H1 (cell line): ENCODE results near the gene FBXL17. TPM values are rescaled to one million over a fixed set of nuclear protein-coding genes. Genes with fewer than 3 reads are reported as not detected.

Experiments
- CTCF ChIA-PET: fragments of 300-600 bp; sonication (Branson Sonifier 250); formaldehyde crosslinking; loops from one replicate; lab custom pipeline; 2021; ENCODE audit not compliant: partially characterized antibody; lab: Charles Lee
- POLR2A ChIA-PET: fragments of 300-600 bp; sonication (Branson Sonifier 250); formaldehyde crosslinking; loops from one replicate; lab custom pipeline; 2021; ENCODE audit warnings: inconsistent platforms; ENCODE audit not compliant: partially characterized antibody; lab: Charles Lee
- DNase-seq, 2 experiments: peaks; one replicate each; pipeline versions ENCODE4 v3.0.0 to v3.0.0-alpha.2; 2010 to 2022; ENCODE audit warnings: low spot score in 2 of 2, low read depth in 1 of 2, mixed read lengths in 1 of 2
- FAIRE-seq: peaks from 2 replicates; lab custom pipeline; 2011; peaks lifted over from hg19 to GRCh38; lab: Jason Lieb, UNC
- H2AFZ ChIP-seq: 2 replicates; pipeline ENCODE4 v1.8.1; 2012; ENCODE audit warnings: low read length, inconsistent platforms
- H2AK5ac ChIP-seq: 2 replicates; pipeline ENCODE4 v1.6.1; 2013; ENCODE audit warnings: low read depth, low read length
- H2BK120ac ChIP-seq: replicated peaks from 2 replicates; pipeline ENCODE3; 2013; ENCODE audit warnings: low read depth, low read length, inconsistent platforms
- H2BK12ac ChIP-seq: 2 replicates; pipeline ENCODE4 v1.6.1; 2013; ENCODE audit warnings: low read depth, low read length
- H2BK15ac ChIP-seq: 2 replicates; pipeline ENCODE4 v1.6.1; 2013; ENCODE audit warnings: low read length
- H2BK20ac ChIP-seq: 2 replicates; pipeline ENCODE4 v1.6.1; 2013; ENCODE audit warnings: low read length
- H2BK5ac ChIP-seq: 2 replicates; pipeline ENCODE4 v1.6.1; 2013; ENCODE audit warnings: low read depth, low read length
- H3K14ac ChIP-seq: 2 replicates; pipeline ENCODE4 v1.6.1; 2013; ENCODE audit warnings: inconsistent platforms; ENCODE audit not compliant: insufficient read length
- H3K18ac ChIP-seq: 2 replicates; pipeline ENCODE4 v1.6.1; 2013; ENCODE audit warnings: low read length; ENCODE audit errors: extremely low read depth
- H3K23ac ChIP-seq: 2 replicates; pipeline ENCODE4 v1.6.1; 2013; ENCODE audit warnings: inconsistent platforms; ENCODE audit not compliant: insufficient read length
- H3K23me2 ChIP-seq: 2 replicates; pipeline ENCODE4 v1.6.1; 2013; ENCODE audit warnings: low read depth, low read length
- H3K27ac ChIP-seq: 2 replicates; pipeline ENCODE4 v1.6.1; 2011; ENCODE audit warnings: low read depth, low read length, inconsistent platforms
- H3K27me3 ChIP-seq, 4 experiments: replicated peaks in 1 of 4; 1 replicate in 1 of 4; 2 replicates in 3 of 4; pipeline versions ENCODE4 v1.6.1 to v1.8.1; 2011 to 2013; ENCODE audit warnings: low read length in 3 of 4, mild to moderate bottlenecking in 3 of 4, inconsistent platforms in 2 of 4, mixed read lengths in 2 of 4, moderate library complexity in 1 of 4; ENCODE audit not compliant: control insufficient read depth in 3 of 4, insufficient read depth in 3 of 4; ENCODE audit errors: extremely low read depth in 1 of 4
- H3K36me3 ChIP-seq, 4 experiments: 2 replicates each; pipeline versions ENCODE4 v1.6.1 to v1.8.1; 2011 to 2013; ENCODE audit warnings: mild to moderate bottlenecking in 4 of 4, low read length in 3 of 4, moderate library complexity in 2 of 4, control low read depth in 1 of 4, inconsistent platforms in 1 of 4; ENCODE audit not compliant: insufficient read depth in 4 of 4, control insufficient read depth in 2 of 4
- H3K4ac ChIP-seq: replicated peaks from 2 replicates; pipeline ENCODE3; 2013; ENCODE audit warnings: low read length, low read depth, mixed read lengths, inconsistent platforms; ENCODE audit not compliant: insufficient read length
- H3K4me1 ChIP-seq, 4 experiments: replicated peaks in 1 of 4; 1 replicate in 1 of 4; 2 replicates in 3 of 4; pipeline versions ENCODE4 v1.6.1 to v1.8.1; 2011 to 2013; ENCODE audit warnings: low read length in 3 of 4, inconsistent platforms in 2 of 4, mixed read lengths in 1 of 4; ENCODE audit not compliant: insufficient read depth in 4 of 4, control insufficient read depth in 3 of 4
- H3K4me2 ChIP-seq, 2 experiments: 2 replicates each; pipeline versions ENCODE4 v1.6.1 to v1.8.1; 2011 to 2013; ENCODE audit warnings: low read depth in 2 of 2, low read length in 2 of 2, control low read depth in 1 of 2, inconsistent platforms in 1 of 2, mild to moderate bottlenecking in 1 of 2; ENCODE audit not compliant: insufficient read depth in 1 of 2
- H3K4me3 ChIP-seq, 4 experiments: fragments of 200-600, 300-600 bp in 1 of 4; sonication (generic), shearing (Covaris generic), sonication (Bioruptor Twin) in 1 of 4; 2 replicates each; pipeline versions ENCODE4 v1.5.1 to v1.8.1; 2011 to 2016; ENCODE audit warnings: low read length in 4 of 4, low read depth in 3 of 4, control low read depth in 2 of 4, inconsistent platforms in 2 of 4, mild to moderate bottlenecking in 2 of 4, mixed read lengths in 1 of 4, moderate library complexity in 1 of 4; ENCODE audit not compliant: insufficient read depth in 2 of 4; ENCODE audit errors: extremely low read depth in 1 of 4
- H3K56ac ChIP-seq: replicated peaks from 2 replicates; pipeline ENCODE3; 2013; ENCODE audit warnings: low read depth, mild to moderate bottlenecking, mixed read lengths, low read length, inconsistent platforms; ENCODE audit not compliant: insufficient read length
- H3K79me1 ChIP-seq: 2 replicates; pipeline ENCODE4 v1.6.1; 2013; ENCODE audit warnings: low read depth, low read length, control low read depth
- H3K79me2 ChIP-seq, 2 experiments: 2 replicates each; pipeline versions ENCODE4 v1.6.1 to v1.8.1; 2012 to 2013; ENCODE audit warnings: low read length in 2 of 2, mild to moderate bottlenecking in 2 of 2, inconsistent platforms in 1 of 2; ENCODE audit not compliant: insufficient read depth in 2 of 2, control insufficient read depth in 1 of 2
- H3K9ac ChIP-seq, 4 experiments: replicated peaks in 1 of 4; 1 replicate in 1 of 4; 2 replicates in 3 of 4; pipeline versions ENCODE4 v1.6.1 to v1.8.1; 2011 to 2013; ENCODE audit warnings: low read depth in 3 of 4, low read length in 3 of 4, control low read depth in 2 of 4, mild to moderate bottlenecking in 2 of 4, moderate library complexity in 2 of 4, inconsistent platforms in 1 of 4; ENCODE audit errors: extremely low read depth in 1 of 4
- H3K9me3 ChIP-seq, 2 experiments: 2 replicates each; pipeline versions ENCODE4 v1.6.1 to v1.8.1; 2012 to 2013; ENCODE audit warnings: mild to moderate bottlenecking in 2 of 2, moderate library complexity in 2 of 2, control low read depth in 1 of 2, inconsistent platforms in 1 of 2, low read depth in 1 of 2, low read length in 1 of 2, mixed read lengths in 1 of 2; ENCODE audit not compliant: insufficient read depth in 2 of 2
- H4K20me1 ChIP-seq, 2 experiments: replicated peaks in 1 of 2; 2 replicates each; pipeline versions ENCODE3 to v1.8.1; 2011 to 2013; ENCODE audit warnings: inconsistent platforms in 2 of 2, low read length in 2 of 2, mild to moderate bottlenecking in 1 of 2; ENCODE audit not compliant: insufficient read depth in 2 of 2, control insufficient read depth in 1 of 2
- H4K5ac ChIP-seq: 2 replicates; pipeline ENCODE4 v1.6.1; 2013; ENCODE audit warnings: low read length, low read depth, mixed read lengths, inconsistent platforms; ENCODE audit not compliant: insufficient read length
- H4K8ac ChIP-seq: 2 replicates; pipeline ENCODE4 v1.8.0; 2013; ENCODE audit warnings: mild to moderate bottlenecking, moderate library complexity, low read length, inconsistent platforms; ENCODE audit not compliant: insufficient read depth; ENCODE audit errors: extremely low read depth
- H4K91ac ChIP-seq: replicated peaks from 2 replicates; pipeline ENCODE3; 2013; ENCODE audit warnings: low read length, mixed read lengths, inconsistent platforms; ENCODE audit not compliant: insufficient read length
- BACH1 ChIP-seq: IDR thresholded peaks from 2 replicates; pipeline ENCODE4 v1.6.1; 2012; ENCODE audit warnings: low read length, improper control_type of control experiment
- CBX8 ChIP-seq: fragments of 300-800, 300-1000 bp; sonication (generic); IDR thresholded peaks from 2 replicates; pipeline ENCODE4 v1.7.1; 2016; ENCODE audit warnings: low read depth, low read length, borderline replicate concordance
- CHD1 ChIP-seq: IDR thresholded peaks from 2 replicates; pipeline ENCODE4 v1.6.1; 2012; ENCODE audit warnings: low read depth, low read length, improper control_type of control experiment
- CREB1 ChIP-seq: IDR thresholded peaks from 2 replicates; pipeline ENCODE4 v1.6.1; 2012; ENCODE audit warnings: inconsistent platforms
- GABPA ChIP-seq: IDR thresholded peaks from 2 replicates; pipeline ENCODE4 v1.6.1; 2011; ENCODE audit warnings: mild to moderate bottlenecking, low read length, moderate library complexity, borderline replicate concordance; ENCODE audit not compliant: insufficient read depth
- HDAC2 ChIP-seq, 2 experiments: fragments of 300-600 bp in 1 of 2; sonication (generic) in 1 of 2; IDR thresholded peaks; 2 replicates each; pipeline ENCODE4 v1.6.1; 2011 to 2012; ENCODE audit warnings: low read depth in 2 of 2, low read length in 2 of 2, mild to moderate bottlenecking in 2 of 2, moderate library complexity in 2 of 2, borderline replicate concordance in 1 of 2, inconsistent platforms in 1 of 2
- JUN ChIP-seq: IDR thresholded peaks from 2 replicates; pipeline ENCODE4 v1.6.1; 2011; ENCODE audit warnings: low read depth, mild to moderate bottlenecking, improper control_type of control experiment, low read length
- JUND ChIP-seq: IDR thresholded peaks from 2 replicates; pipeline ENCODE4 v1.6.1; 2011; ENCODE audit warnings: mild to moderate bottlenecking, improper control_type of control experiment, low read length
- KDM4A ChIP-seq: IDR thresholded peaks from one replicate; pipeline ENCODE4 v1.7.1; 2012; ENCODE audit warnings: low read depth, mild to moderate bottlenecking, moderate library complexity, low read length, inconsistent platforms; ENCODE audit not compliant: severe bottlenecking
- MAFK ChIP-seq: IDR thresholded peaks from 2 replicates; pipeline ENCODE4 v1.6.1; 2012; ENCODE audit warnings: low read depth, mild to moderate bottlenecking, improper control_type of control experiment, low read length
- TCF12 ChIP-seq: IDR thresholded peaks from 2 replicates; pipeline ENCODE4 v1.6.1; 2011; ENCODE audit warnings: low read depth, mild to moderate bottlenecking, low read length
- TEAD4 ChIP-seq: IDR thresholded peaks from 2 replicates; pipeline ENCODE4 v1.6.1; 2012; ENCODE audit warnings: low read depth, low read length, inconsistent platforms, mixed read lengths
- polyA plus RNA-seq, 7 experiments: library from polyadenylated mRNA; depleted of rRNA in 3 of 7; stranded (reverse) in 5 of 7; unstranded in 2 of 7; fragments of >200 nt in 5 of 7; fragments of 200-250 nt in 2 of 7; gene quantifications; 1 replicate in 5 of 7; 2 replicates in 1 of 7; 4 replicates in 1 of 7; pipeline versions ENCODE4 v1.2.1 to v1.2.3, GENCODE V29; 2011 to 2013; ENCODE audit warnings: missing spikeins in 2 of 7, mixed read lengths in 2 of 7
- total RNA-seq: library from RNA; stranded (reverse); fragmentation: NEBNext Ultra II Directional; extraction: Animal tissue kit (Norgen Biotek cat#: 25700); gene quantifications from 2 replicates; pipeline ENCODE4 v1.2.1, GENCODE V29; 2021

The FBXL17 gene
- total and polyA plus RNA-seq, 2 of the 8 experiments (the other 6 are each of a cell fraction or from before 2014, with no cell fraction given): 0.35 to 4.3 TPM

DNA sequence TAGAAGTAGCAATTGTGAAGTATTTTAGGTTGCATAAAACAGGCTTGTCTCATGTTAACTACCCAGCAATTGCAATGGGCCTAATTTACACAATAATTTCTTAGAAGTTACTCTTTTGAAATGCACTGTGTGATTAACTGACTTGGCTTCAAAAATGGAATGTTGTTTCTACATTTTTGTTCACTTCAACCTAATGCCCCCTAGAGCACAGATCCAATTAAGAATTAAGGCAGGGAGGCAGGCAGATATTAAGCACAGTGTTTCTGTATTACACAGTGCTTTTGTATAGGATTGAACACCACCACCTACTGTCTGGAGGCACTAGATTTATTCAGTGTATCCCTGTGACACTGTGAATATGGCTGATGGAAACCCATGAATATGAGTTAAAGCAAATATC lies 302.1 kb downstream of the FBXL17 start:
- H2BK5ac ChIP-seq: peak overlapping the region; percentile 9; the same call in 1 of the 2 replicates
- H3K9ac ChIP-seq: no peak overlapping the region
- ChIA-PET CTCF (no interaction called here), POLR2A (no interaction called here)
- no peak overlapping the region for H4K8ac ChIP-seq
- H4K91ac ChIP-seq: no peak overlapping the region
- TF ChIP-seq MAFK: no peak
- no peak for TF ChIP-seq JUND
- TF ChIP-seq CHD1: no peak
- TF ChIP-seq GABPA: no peak
- TF ChIP-seq CBX8: no peak
- no peak for TF ChIP-seq CREB1
- TF ChIP-seq TEAD4: no peak
- no peak for TF ChIP-seq HDAC2 (IDR thresholded peaks at IDR 0.05; ENCODE audit: borderline replicate concordance in 1 of 2, low read depth in 2 of 2, low read length in 2 of 2)
- TF ChIP-seq JUN: no peak
- no peak for TF ChIP-seq BACH1
- no peak for TF ChIP-seq KDM4A
- TF ChIP-seq TCF12: no peak
- no peaks in the 10 kb centered on the region for H3K79me2 ChIP-seq
- no peaks in the 10 kb centered on the region for H3K9me3 ChIP-seq
- no peaks in the 10 kb centered on the region for H3K27me3 ChIP-seq
- peaks cover 0 to 38% (median 8%) of the 10 kb centered on the region in 4 experiments; a peak in 4 of 7 replicates for H3K4me1 ChIP-seq
- H3K79me1 ChIP-seq: no peaks in the 10 kb centered on the region
- H3K4me3 ChIP-seq: peak overlapping the region in 1 of 4 experiments; percentile 17; a peak in 1 of 8 replicates
- H2BK20ac ChIP-seq: no peak overlapping the region
- H3K14ac ChIP-seq: no peak overlapping the region
- FAIRE-seq (no peak), DNase-seq (no peak)
- no peak overlapping the region for H3K4ac ChIP-seq
- no peaks in the 10 kb centered on the region for H4K20me1 ChIP-seq
- H3K18ac ChIP-seq: no peak overlapping the region
- H3K56ac ChIP-seq: no peak overlapping the region
- H2AK5ac ChIP-seq: no peak overlapping the region
- H2BK12ac ChIP-seq: no peak overlapping the region
- H2BK15ac ChIP-seq: no peak overlapping the region
- H4K5ac ChIP-seq: peak overlapping the region; percentile 85
- peak overlapping the region; percentile 31 for H2BK120ac ChIP-seq
- H3K23me2 ChIP-seq: no peaks in the 10 kb centered on the region; the same call in 1 of the 2 replicates
- no peak overlapping the region for H3K27ac ChIP-seq
- H3K4me2 ChIP-seq: peak overlapping the region; percentile 41 to 47; a peak in 3 of 4 replicates
- H3K36me3 ChIP-seq: no peaks in the 10 kb centered on the region
- no peak overlapping the region for H3K23ac ChIP-seq
- H2AFZ ChIP-seq: no peak overlapping the region
